ENCODE data around the gene DERL2. TPM values are rescaled to one million over a fixed set of nuclear protein-coding genes. Genes with fewer than 3 reads are reported as not detected.

DERL2 gene
- total and polyA plus RNA-seq, 2 experiments from 2014 or later, result 65.0 to 113 TPM

- TF ChIP-seq ZNF462 (CRISPR knock-in tag; IDR thresholded peaks at IDR 0.05) (no peak), STAT1 (IDR thresholded peaks at IDR 0.05; ENCODE audit: unreplicated experiment) (no peak), REST (IDR thresholded peaks at IDR 0.05; ENCODE audit: unreplicated experiment) (no peak)
These were observed 49.5 kb upstream of the DERL2 start (continued) for GRCh38 chr17:5535436-5535835.

GRCh38 chr17:5533486-5534315, 47.7 kb upstream of the DERL2 start:
- no peaks in the 10 kb centered on the region for H3K9me2 ChIP-seq (ENCODE audit: insufficient read depth)
- H3K4me1 ChIP-seq (ENCODE audit: insufficient read depth), result no peaks in the 10 kb centered on the region
- DNase-seq (ENCODE audit: low spot score), result no peak
- Mint-ChIP-seq H3K27me3 (ENCODE audit: insufficient read depth, low read depth, poor library complexity) (peaks cover 2% of the 10 kb centered on the region), H3K27ac (no peak overlapping the region), H3K36me3 (ENCODE audit: low read depth) (no peaks in the 10 kb centered on the region), H3K9me3 (no peaks in the 10 kb centered on the region), H3K4me1 (no peaks in the 10 kb centered on the region; the same call in 2 of the 3 replicates), H3K4me3 (no peak overlapping the region)
- H3K27ac ChIP-seq (ENCODE audit: low read depth), result no peak overlapping the region
- no peaks in the 10 kb centered on the region for H3F3A ChIP-seq (replicated peaks; ENCODE audit: low read depth)
- no peaks in the 10 kb centered on the region for H4K20me1 ChIP-seq (replicated peaks; ENCODE audit: insufficient read depth)
- no peak overlapping the region for H3K4me3 ChIP-seq
- ATAC-seq, result no peak
- H3K79me2 ChIP-seq (replicated peaks; ENCODE audit: insufficient read depth), result no peaks in the 10 kb centered on the region
- no peak overlapping the region for H3K4me2 ChIP-seq
- no peak overlapping the region for H2AFZ ChIP-seq
- no peaks in the 10 kb centered on the region for H3K36me3 ChIP-seq (ENCODE audit: insufficient read depth)
- no peaks in the 10 kb centered on the region for H3K27me3 ChIP-seq (ENCODE audit: insufficient read depth)
- TF ChIP-seq ZNF114 (CRISPR knock-in tag; IDR thresholded peaks at IDR 0.05), result no peak
- no peak for TF ChIP-seq NANOG (IDR thresholded peaks at IDR 0.05; ENCODE audit: borderline replicate concordance)
- TF ChIP-seq EZH2phosphoT487 (IDR thresholded peaks at IDR 0.05; ENCODE audit: unreplicated experiment), result no peak
- TF ChIP-seq CTCF (conservative IDR thresholded peaks at IDR 0.05; ENCODE audit: low read depth in 2 of 2), result no peak
- no peak for TF ChIP-seq REST (IDR thresholded peaks at IDR 0.05; ENCODE audit: unreplicated experiment)
- TF ChIP-seq JUNB (IDR thresholded peaks at IDR 0.05; ENCODE audit: unreplicated experiment), result no peak

All from GM23338 (cell line).